ENCODE results near the gene SLC11A1. TPM values are rescaled to one million over a fixed set of nuclear protein-coding genes. Genes with fewer than 3 reads are reported as not detected.
A peak's percentile ranks its signal among the peaks of the same experiment; 100 is the strongest.

The SLC11A1 gene
- total RNA-seq, 1 experiment from 2014 or later, result 0.36 TPM

DNA sequence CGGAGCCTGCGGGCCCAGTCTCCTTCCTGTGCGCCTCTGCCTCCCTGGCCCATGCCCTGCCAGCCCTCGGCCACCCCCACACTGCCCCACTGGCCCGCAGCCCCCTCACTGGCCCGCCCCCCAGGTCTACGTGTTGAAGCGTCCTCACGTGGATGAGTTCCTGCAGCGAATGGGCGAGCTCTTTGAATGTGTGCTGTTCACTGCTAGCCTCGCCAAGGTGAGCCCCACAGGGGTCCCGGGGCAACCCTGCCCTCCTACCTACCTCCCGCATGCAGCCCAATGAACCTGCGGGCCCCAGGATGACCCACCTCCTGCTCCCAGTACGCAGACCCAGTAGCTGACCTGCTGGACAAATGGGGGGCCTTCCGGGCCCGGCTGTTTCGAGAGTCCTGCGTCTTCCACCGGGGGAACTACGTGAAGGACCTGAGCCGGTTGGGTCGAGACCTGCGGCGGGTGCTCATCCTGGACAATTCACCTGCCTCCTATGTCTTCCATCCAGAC is 20.9 kb downstream of the SLC11A1 start:
- H3K27me3 ChIP-seq, result no peaks in the 10 kb centered on the region
- DNase-seq, result no peak
- H3K4me1 ChIP-seq, result peaks cover 17% of the 10 kb centered on the region; the same call in 1 of the 2 replicates
- H3K36me3 ChIP-seq, result peaks cover 11% of the 10 kb centered on the region; the same call in 1 of the 2 replicates
- no peaks in the 10 kb centered on the region for H3K9me3 ChIP-seq (replicated peaks)
- no peak overlapping the region for H3K27ac ChIP-seq
- no peak overlapping the region for H3K4me3 ChIP-seq

DNA sequence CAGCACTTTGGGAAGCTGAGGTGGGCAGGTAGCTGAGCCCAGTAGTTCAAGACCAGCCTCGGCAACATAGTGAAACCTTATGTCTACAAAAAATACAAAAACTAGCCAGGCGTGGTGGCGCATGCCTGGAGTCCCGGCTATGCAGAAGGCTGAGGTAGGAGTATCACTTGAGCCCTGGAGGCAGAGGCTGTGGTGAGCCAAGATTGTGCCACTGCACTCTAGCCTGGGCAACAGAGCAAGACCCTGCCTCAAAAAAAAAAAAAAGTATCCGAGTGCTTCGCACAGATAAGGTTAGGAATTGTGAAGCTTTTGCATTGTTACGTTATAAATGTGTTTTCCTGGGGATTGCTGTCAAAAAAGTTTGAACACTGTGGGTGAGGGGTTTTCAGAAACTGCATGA is 21.7 kb downstream of the SLC11A1 start:
- no peak overlapping the region for H3K27ac ChIP-seq
- DNase-seq, result no peak
- peaks cover 17% of the 10 kb centered on the region; the same call in 1 of the 2 replicates for H3K4me1 ChIP-seq
- H3K27me3 ChIP-seq, result no peaks in the 10 kb centered on the region
- peaks cover 11% of the 10 kb centered on the region; the same call in 1 of the 2 replicates for H3K36me3 ChIP-seq
- H3K4me3 ChIP-seq, result no peak overlapping the region
- no peaks in the 10 kb centered on the region for H3K9me3 ChIP-seq (replicated peaks)

DNA sequence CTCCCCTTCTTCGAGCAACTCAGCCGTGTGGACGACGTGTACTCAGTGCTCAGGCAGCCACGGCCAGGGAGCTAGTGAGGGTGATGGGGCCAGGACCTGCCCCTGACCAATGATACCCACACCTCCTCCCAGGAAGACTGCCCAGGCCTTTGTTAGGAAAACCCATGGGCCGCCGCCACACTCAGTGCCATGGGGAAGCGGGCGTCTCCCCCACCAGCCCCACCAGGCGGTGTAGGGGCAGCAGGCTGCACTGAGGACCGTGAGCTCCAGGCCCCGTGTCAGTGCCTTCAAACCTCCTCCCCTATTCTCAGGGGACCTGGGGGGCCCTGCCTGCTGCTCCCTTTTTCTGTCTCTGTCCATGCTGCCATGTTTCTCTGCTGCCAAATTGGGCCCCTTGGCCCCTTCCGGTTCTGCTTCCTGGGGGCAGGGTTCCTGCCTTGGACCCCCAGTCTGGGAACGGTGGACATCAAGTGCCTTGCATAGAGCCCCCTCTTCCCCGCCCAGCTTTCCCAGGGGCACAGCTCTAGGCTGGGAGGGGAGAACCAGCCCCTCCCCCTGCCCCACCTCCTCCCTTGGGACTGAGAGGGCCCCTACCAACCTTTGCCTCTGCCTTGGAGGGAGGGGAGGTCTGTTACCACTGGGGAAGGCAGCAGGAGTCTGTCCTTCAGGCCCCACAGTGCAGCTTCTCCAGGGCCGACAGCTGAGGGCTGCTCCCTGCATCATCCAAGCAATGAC is 22.4 kb downstream of the SLC11A1 start:
- Histone ChIP-seq H3K27ac (no peak overlapping the region), H3K4me3 (no peak overlapping the region), H3K4me1 (peaks cover 17% of the 10 kb centered on the region; the same call in 1 of the 2 replicates), H3K27me3 (no peaks in the 10 kb centered on the region), H3K36me3 (peaks cover 11% of the 10 kb centered on the region; the same call in 1 of the 2 replicates), H3K9me3 (replicated peaks) (no peaks in the 10 kb centered on the region)
- peak in 1 of 2 experiments; percentile 34 for DNase-seq

DNA sequence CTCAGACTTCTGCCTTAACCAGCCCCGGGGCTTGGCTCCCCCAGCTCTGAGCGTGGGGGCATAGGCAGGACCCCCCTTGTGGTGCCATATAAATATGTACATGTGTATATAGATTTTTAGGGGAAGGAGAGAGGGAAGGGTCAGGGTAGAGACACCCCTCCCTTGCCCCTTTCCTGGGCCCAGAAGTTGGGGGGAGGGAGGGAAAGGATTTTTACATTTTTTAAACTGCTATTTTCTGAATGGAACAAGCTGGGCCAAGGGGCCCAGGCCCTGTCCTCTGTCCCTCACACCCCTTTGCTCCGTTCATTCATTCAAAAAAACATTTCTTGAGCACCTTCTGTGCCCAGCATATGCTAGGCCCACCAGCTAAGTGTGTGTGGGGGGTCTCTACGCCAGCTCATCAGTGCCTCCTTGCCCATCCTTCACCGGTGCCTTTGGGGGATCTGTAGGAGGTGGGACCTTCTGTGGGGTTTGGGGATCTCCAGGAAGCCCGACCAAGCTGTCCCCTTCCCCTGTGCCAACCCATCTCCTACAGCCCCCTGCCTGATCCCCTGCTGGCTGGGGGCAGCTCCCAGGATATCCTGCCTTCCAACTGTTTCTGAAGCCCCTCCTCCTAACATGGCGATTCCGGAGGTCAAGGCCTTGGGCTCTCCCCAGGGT is 23.1 kb downstream of the SLC11A1 start:
- Histone ChIP-seq H3K27ac (peak overlapping the region; percentile 42), H3K27me3 (no peaks in the 10 kb centered on the region), H3K4me1 (peaks cover 17% of the 10 kb centered on the region; the same call in 1 of the 2 replicates), H3K9me3 (replicated peaks) (no peaks in the 10 kb centered on the region), H3K36me3 (peaks cover 11% of the 10 kb centered on the region; the same call in 1 of the 2 replicates), H3K4me3 (peak overlapping the region; percentile 55)
- DNase-seq, result no peak

DNA sequence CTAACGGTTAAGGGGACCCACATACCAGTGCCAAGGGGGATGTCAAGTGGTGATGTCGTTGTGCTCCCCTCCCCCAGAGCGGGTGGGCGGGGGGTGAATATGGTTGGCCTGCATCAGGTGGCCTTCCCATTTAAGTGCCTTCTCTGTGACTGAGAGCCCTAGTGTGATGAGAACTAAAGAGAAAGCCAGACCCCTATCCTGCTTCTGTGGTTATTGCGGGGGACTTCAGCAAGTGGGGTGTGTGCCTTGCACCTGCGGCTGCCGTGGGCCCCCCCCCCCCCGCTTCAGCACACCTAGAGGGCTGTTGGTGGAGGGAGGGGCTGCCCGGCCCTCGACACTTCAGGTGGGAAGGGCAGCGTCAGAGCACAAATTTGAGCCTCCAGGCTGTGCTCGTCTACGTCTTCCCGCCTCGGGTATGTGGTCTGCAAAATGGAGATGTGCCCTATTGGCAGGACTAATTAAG is 23.7 kb downstream of the SLC11A1 start:
- peaks cover 11% of the 10 kb centered on the region; the same call in 1 of the 2 replicates for H3K36me3 ChIP-seq
- DNase-seq, result peak in 1 of 2 experiments; percentile 43
- H3K9me3 ChIP-seq (replicated peaks), result no peaks in the 10 kb centered on the region
- peak overlapping the region; percentile 42 for H3K27ac ChIP-seq
- peaks cover 17% of the 10 kb centered on the region; the same call in 1 of the 2 replicates for H3K4me1 ChIP-seq
- no peaks in the 10 kb centered on the region for H3K27me3 ChIP-seq
- peak overlapping the region; percentile 55 for H3K4me3 ChIP-seq

DNA sequence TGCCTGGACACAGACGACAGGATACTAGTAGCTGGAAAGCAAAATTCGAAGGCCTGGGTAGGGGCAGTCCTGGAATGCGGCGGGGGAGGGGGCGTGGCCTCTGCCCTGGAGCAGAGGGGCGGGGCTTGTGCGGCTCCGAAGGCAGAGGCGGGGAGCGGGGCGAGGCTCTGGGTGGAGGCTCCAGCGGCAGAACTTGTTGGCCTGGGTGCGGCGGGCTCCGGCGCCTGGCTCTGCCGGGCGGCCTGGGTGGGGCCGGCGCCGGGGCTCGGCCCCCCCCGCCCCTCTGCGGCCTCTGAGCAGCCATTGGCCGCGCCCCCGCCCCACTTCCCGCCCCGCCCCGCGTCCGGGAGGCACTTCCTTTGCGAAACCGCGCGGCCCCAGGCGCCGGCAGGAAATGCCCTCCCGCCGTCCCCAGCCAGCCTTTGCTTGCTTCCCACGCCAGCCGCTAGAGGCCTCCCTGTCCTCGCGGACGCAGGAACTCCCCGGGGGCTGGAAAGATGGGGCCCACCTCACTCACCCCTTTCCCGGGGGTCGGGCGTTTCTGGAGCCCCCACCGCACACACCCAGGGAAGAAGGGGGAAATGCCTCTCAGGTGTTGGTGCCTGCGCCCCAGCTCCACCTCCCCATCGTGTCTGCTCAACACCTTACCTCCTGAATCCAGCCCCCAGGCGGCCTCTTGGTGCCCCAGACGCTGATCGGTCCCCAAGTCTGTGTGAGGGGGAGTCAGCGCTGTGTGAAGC is 24.3 kb downstream of the SLC11A1 start:
- peak; percentile 96 to 97 for DNase-seq

DNA sequence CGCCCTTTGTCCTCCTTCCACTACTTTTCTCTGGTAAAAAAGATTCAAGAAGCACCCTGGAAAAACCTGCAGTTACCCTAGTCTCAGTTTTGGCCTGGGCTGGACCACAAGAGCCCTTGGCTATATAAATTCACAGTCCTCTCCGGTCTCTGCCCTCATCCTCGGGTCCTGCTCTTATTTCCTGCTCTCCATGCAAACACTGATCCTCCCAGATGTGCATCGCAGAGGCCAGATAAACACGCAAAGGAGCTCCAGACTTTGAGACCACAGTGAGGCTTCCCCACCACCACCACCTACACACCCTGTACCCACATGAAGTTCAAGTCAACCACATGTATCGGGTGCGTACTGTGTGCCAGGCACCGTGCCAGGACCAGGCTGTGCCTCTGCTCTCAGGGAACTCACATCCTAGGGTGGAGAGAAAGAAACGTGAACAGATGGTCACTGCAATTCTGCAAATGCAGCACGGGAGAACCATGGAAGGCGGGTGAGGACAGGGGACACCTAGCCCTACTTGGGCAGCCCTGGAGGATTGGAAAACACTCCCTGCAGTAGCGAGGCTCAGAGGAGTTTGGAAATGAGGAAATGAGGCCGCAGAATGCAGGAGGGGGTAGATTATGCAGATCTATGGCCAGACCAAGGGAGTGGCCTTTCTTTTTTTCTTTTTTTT is 25.0 kb downstream of the SLC11A1 start:
- Histone ChIP-seq H3K9me3 (replicated peaks) (no peaks in the 10 kb centered on the region), H3K36me3 (peaks cover 11% of the 10 kb centered on the region; the same call in 1 of the 2 replicates), H3K4me1 (peaks cover 17% of the 10 kb centered on the region; the same call in 1 of the 2 replicates), H3K27ac (peak overlapping the region; percentile 46), H3K4me3 (peak overlapping the region; percentile 60), H3K27me3 (no peaks in the 10 kb centered on the region)
- DNase-seq, result peak; percentile 54 to 71

More for the DNA sequence above, 24.3 kb downstream of the SLC11A1 start:
- H3K9me3 ChIP-seq (replicated peaks), result no peaks in the 10 kb centered on the region
- H3K4me3 ChIP-seq, result peak overlapping the region; percentile 60
- peaks cover 11% of the 10 kb centered on the region; the same call in 1 of the 2 replicates for H3K36me3 ChIP-seq
- H3K27ac ChIP-seq, result peak overlapping the region; percentile 46
- no peaks in the 10 kb centered on the region for H3K27me3 ChIP-seq
- H3K4me1 ChIP-seq, result peaks cover 17% of the 10 kb centered on the region; the same call in 1 of the 2 replicates

DNA sequence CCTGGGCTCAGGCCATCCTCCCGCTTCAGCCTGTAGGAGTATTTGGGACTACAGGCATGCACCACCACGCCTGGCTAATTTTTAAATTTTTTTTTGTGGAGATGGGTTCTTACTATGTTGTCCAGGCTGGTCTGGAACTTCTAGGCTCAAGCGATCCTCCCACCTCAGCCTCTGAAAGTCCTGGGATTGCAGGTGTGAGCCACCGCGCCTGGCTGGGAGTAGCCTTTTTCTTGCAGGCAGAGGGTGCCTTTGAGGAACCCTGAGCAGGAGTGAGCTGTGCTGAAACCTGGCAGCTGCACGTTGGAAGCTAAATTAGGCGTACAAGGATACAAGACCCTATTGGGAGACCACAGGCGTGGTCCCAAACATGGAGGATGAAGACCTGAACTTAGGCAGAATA is 25.6 kb downstream of the SLC11A1 start:
- no peaks in the 10 kb centered on the region for H3K9me3 ChIP-seq (replicated peaks)
- DNase-seq, result no peak
- H3K4me3 ChIP-seq, result no peak overlapping the region
- peaks cover 11% of the 10 kb centered on the region; the same call in 1 of the 2 replicates for H3K36me3 ChIP-seq
- no peak overlapping the region for H3K27ac ChIP-seq
- H3K27me3 ChIP-seq, result no peaks in the 10 kb centered on the region
- H3K4me1 ChIP-seq, result peaks cover 17% of the 10 kb centered on the region; the same call in 1 of the 2 replicates

DNA sequence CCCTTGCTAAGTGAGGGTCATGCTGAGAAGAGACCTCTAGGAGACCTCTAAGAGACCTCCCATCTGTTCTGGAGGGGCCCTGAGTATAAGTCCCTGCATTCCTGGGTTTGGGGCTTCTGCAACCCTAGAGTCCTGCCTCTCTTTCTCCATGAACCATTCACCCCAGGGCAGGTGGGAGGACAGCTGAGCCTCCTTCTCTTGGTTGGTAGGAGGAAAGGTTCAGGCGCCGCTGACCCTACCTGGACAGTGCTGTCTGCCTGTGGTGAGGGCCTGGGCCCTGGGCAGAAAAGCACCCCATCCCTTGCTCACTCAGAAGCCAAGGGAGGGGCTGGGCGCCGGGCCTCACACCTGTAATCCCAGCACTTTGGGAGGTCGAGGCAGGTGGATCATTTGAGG is 36.2 kb downstream of the SLC11A1 start:
- Histone ChIP-seq H3K9me3 (replicated peaks) (no peaks in the 10 kb centered on the region), H3K36me3 (no peaks in the 10 kb centered on the region), H3K27ac (no peak overlapping the region), H3K4me1 (no peaks in the 10 kb centered on the region), H3K27me3 (no peaks in the 10 kb centered on the region), H3K4me3 (no peak overlapping the region)
- DNase-seq, result no peak

DNA sequence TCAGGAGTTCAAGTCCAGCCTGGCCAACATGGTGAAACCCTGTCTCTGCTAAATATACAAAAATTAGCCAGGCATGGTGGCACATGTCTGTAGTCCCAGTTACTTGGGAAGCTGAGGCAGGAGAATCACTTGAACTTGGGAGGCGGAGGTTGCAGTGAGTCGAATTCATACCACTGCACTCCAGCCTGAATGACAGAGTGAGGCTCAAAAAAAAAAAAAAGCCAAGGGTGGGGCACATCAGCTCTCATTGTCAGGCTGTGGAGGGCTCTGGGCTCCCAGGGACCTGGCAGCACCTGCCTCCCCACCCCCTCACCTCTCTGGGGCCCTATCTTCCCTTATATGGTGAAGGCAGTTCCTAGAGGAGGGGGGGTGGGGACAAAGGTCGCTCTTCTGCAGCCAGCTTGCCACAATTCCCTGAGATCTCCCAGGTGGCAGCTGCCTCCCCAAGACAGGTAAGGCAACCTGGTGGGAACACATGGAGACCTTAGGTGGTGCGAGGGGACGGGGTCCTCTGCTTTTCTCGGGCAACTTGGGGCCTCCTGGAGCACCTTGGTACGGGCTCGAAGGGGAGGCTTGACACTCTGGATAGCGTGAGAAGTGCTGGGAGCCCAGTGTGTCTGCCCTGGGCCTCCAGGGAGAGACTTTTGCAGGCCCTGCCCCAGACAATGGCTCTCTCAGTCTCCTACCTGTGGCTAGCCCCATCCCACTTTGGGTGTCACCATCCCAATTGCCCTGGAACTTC is 36.8 kb downstream of the SLC11A1 start, which contains the start of gene VIL1:
VIL1 (plus strand) TSS at position 407 of the 742 bp plus-strand sequence. CDS start 4,656 bp downstream, outside the sequence.
- no peaks in the 10 kb centered on the region for H3K9me3 ChIP-seq (replicated peaks)
- H3K27ac ChIP-seq, result no peak within 1 kb of the TSS
- DNase-seq, result no peak
- H3K4me1 ChIP-seq, result no peaks in the 10 kb centered on the region
- no peak within 1 kb of the TSS for H3K4me3 ChIP-seq
- H3K27me3 ChIP-seq, result no peaks in the 10 kb centered on the region
- no peaks in the 10 kb centered on the region for H3K36me3 ChIP-seq

DNA sequence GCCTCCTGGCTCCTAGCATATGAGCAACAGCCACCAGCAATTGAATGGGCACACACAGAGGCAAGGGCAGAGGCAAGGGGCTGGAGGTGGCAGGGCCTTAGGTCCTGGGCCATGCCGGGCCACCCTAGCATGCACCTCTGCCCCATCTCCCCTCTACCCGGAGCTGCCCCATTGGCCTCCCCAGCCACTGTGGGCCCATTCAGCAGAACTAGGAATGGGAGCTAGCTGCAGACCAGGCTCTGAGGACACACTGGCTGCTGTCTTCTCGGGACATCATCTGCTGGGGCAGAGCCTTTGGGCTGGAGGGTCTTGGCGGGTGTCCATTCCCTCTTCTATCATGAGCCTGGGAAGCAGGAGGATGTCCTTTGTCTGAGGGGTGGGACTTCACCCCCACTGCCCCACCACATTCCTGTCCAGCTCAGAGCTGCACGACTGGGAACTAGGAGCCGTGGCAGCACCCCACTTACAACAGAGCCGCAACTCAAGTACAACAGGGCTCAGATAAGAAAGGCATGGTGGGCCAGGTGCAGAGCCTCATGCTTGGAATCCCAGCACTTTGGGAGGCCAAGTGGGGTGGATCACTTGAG is 37.6 kb downstream of the SLC11A1 start:
- no peaks in the 10 kb centered on the region for H3K9me3 ChIP-seq (replicated peaks)

DNA sequence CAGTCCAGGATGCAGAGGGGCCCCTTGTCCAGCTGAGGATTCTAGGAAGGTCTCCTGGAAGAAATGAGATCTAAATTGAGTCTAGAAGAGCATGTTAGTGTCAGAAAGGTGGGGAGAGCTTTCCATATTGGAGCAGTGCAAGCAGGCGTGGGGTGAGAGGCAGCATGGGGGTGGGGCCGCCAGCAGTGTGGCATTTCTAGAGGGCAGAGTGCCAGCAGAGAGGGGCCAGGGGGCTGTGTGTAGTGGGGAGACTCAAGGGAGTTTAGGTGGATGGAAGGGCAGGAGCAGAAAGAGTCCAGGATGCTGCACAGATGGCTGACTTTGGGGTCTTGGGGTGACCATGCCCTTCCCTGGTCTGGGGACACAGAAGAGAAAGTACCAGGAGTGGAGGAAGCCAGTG is 39.0 kb downstream of the SLC11A1 start:
- Histone ChIP-seq H3K27me3 (no peaks in the 10 kb centered on the region), H3K36me3 (no peaks in the 10 kb centered on the region), H3K4me1 (no peaks in the 10 kb centered on the region), H3K27ac (no peak overlapping the region), H3K9me3 (replicated peaks) (no peaks in the 10 kb centered on the region), H3K4me3 (no peak overlapping the region)
- no peak for DNase-seq

More for the DNA sequence above, 37.6 kb downstream of the SLC11A1 start:
- no peaks in the 10 kb centered on the region for H3K4me1 ChIP-seq
- H3K4me3 ChIP-seq, result no peak overlapping the region
- H3K27me3 ChIP-seq, result no peaks in the 10 kb centered on the region
- no peaks in the 10 kb centered on the region for H3K36me3 ChIP-seq
- DNase-seq, result no peak
- H3K27ac ChIP-seq, result no peak overlapping the region

Measured in SJCRH30 (cell line).